Activated naive CD4-positive, alpha-beta T cell treated with anti-CD3 and anti-CD28 coated beads, Interleukin-2, amount 50 U/mL, for 24 hours (primary cell): ENCODE measurements around the gene TFEC.

Experiments
- H3K27ac Mint-ChIP-seq: one replicate; pipeline ENCODE4 v1.8.0; 2021; ENCODE audit warnings: mild to moderate bottlenecking, mixed read lengths
- H3K27me3 Mint-ChIP-seq: one replicate; pipeline ENCODE4 v1.8.0; 2021; ENCODE audit warnings: mixed read lengths
- H3K36me3 Mint-ChIP-seq: one replicate; pipeline ENCODE4 v1.8.0; 2021; ENCODE audit warnings: mixed read lengths
- H3K4me1 Mint-ChIP-seq: one replicate; pipeline ENCODE4 v1.8.0; 2021; ENCODE audit warnings: mixed read lengths
- H3K4me3 Mint-ChIP-seq: one replicate; pipeline ENCODE4 v1.8.0; 2021; ENCODE audit warnings: mild to moderate bottlenecking, mixed read lengths
- H3K9me3 Mint-ChIP-seq: one replicate; pipeline ENCODE4 v1.8.0; 2021; ENCODE audit warnings: mixed read lengths

The TFEC gene

GRCh38 chr7:115914951-115915350 is 115.6 kb downstream of the TFEC start:
- Mint-ChIP-seq H3K4me1 (no peaks in the 10 kb centered on the region), H3K27me3 (no peaks in the 10 kb centered on the region), H3K36me3 (no peaks in the 10 kb centered on the region), H3K27ac (no peak overlapping the region), H3K9me3 (no peaks in the 10 kb centered on the region), H3K4me3 (no peak overlapping the region)

GRCh38 chr7:115911465-115911864 is 119.1 kb downstream of the TFEC start:
- Mint-ChIP-seq H3K27me3 (no peaks in the 10 kb centered on the region), H3K9me3 (no peaks in the 10 kb centered on the region), H3K36me3 (no peaks in the 10 kb centered on the region), H3K27ac (no peak overlapping the region), H3K4me3 (no peak overlapping the region), H3K4me1 (no peaks in the 10 kb centered on the region)

- H3K36me3 Mint-ChIP-seq, result no peaks in the 10 kb centered on the region
- no peaks in the 10 kb centered on the region for H3K27me3 Mint-ChIP-seq
- H3K4me3 Mint-ChIP-seq, result no peak overlapping the region
- no peak overlapping the region for H3K27ac Mint-ChIP-seq
- H3K4me1 Mint-ChIP-seq, result no peaks in the 10 kb centered on the region
- no peaks in the 10 kb centered on the region for H3K9me3 Mint-ChIP-seq
Measured at GRCh38 chr7:115910541-115911164, 119.9 kb downstream of the TFEC start.

- no peaks in the 10 kb centered on the region for H3K4me1 Mint-ChIP-seq
- H3K4me3 Mint-ChIP-seq, result no peak overlapping the region
- no peaks in the 10 kb centered on the region for H3K9me3 Mint-ChIP-seq
- no peak overlapping the region for H3K27ac Mint-ChIP-seq
- H3K27me3 Mint-ChIP-seq, result no peaks in the 10 kb centered on the region
- no peaks in the 10 kb centered on the region for H3K36me3 Mint-ChIP-seq
Measured at GRCh38 chr7:115906731-115907130, 123.8 kb downstream of the TFEC start.

- Mint-ChIP-seq H3K27me3 (no peaks in the 10 kb centered on the region), H3K36me3 (no peaks in the 10 kb centered on the region), H3K9me3 (peaks cover 5% of the 10 kb centered on the region), H3K4me1 (no peaks in the 10 kb centered on the region), H3K4me3 (no peak overlapping the region), H3K27ac (no peak overlapping the region)
Measured at GRCh38 chr7:115889669-115889984, 140.9 kb downstream of the TFEC start.

- Mint-ChIP-seq H3K9me3 (peaks cover 5% of the 10 kb centered on the region), H3K36me3 (no peaks in the 10 kb centered on the region), H3K27ac (no peak overlapping the region)
Measured at GRCh38 chr7:115888981-115889668, 141.4 kb downstream of the TFEC start.

GRCh38 chr7:115885550-115885949 is 145.0 kb downstream of the TFEC start:
- Mint-ChIP-seq H3K4me3 (no peak overlapping the region), H3K27ac (no peak overlapping the region), H3K27me3 (peaks cover 3% of the 10 kb centered on the region), H3K36me3 (no peaks in the 10 kb centered on the region), H3K4me1 (no peaks in the 10 kb centered on the region), H3K9me3 (peaks cover 5% of the 10 kb centered on the region)

More at GRCh38 chr7:115888981-115889668, 141.4 kb downstream of the TFEC start:
- no peak overlapping the region for H3K4me3 Mint-ChIP-seq
- H3K4me1 Mint-ChIP-seq, result no peaks in the 10 kb centered on the region
- peaks cover under 1% of the 10 kb centered on the region for H3K27me3 Mint-ChIP-seq
